SK-N-MC (cell line): Measurements from ENCODE around the gene GIPC2.
"Not testable (repeated sequence)": the region's sequence is repeated elsewhere in the genome, so short reads cannot be mapped to it uniquely, and the experiment has no call there.

Experiments used
- DNase-seq: peaks from one replicate; pipeline ENCODE4 v3.0.0-alpha.2; 2011; ENCODE audit warnings: low read depth, low spot score
- H3K27ac ChIP-seq: fragments of 200-600 bp; sonication (generic); 2 replicates; pipeline ENCODE4 v1.5.1; 2016; ENCODE audit warnings: mixed run types
- H3K36me3 ChIP-seq: fragments of 200-600 bp; sonication (generic); 2 replicates; pipeline ENCODE4 v1.6.1; 2017; ENCODE audit warnings: antibody characterized with exemption, low read length, mixed read lengths; ENCODE audit not compliant: insufficient read depth
- H3K4me3 ChIP-seq: fragments of 200-600 bp; sonication (generic); 2 replicates; pipeline ENCODE4 v1.5.1; 2016
- H3K9ac ChIP-seq: fragments of 200-600 bp; sonication (generic); 2 replicates; pipeline ENCODE4 v1.8.0; 2017; ENCODE audit warnings: mixed run types, mixed read lengths; ENCODE audit not compliant: insufficient read length
- H3K9me3 ChIP-seq: fragments of 200-600 bp; sonication (generic); 2 replicates; pipeline ENCODE4 v1.6.1; 2017; ENCODE audit warnings: low read depth, mild to moderate bottlenecking, antibody characterized with exemption, low read length, moderate library complexity, mixed read lengths
- EZH2 ChIP-seq: fragments of 200-600 bp; sonication (generic); IDR thresholded peaks from one replicate; pipeline ENCODE4 v1.6.1; 2017; ENCODE audit warnings: antibody characterized with exemption
- FOXP2 ChIP-seq: optimal IDR thresholded peaks from 2 replicates; pipeline ENCODE3; 2011; ENCODE audit warnings: mild to moderate bottlenecking, moderate library complexity; ENCODE audit not compliant: insufficient read depth; ENCODE audit errors: extremely low read length, control extremely low read depth
- POLR2AphosphoS5 ChIP-seq: IDR thresholded peaks from 2 replicates; pipeline ENCODE4 v1.6.1; 2012; ENCODE audit warnings: mild to moderate bottlenecking, low read depth, low read length, borderline replicate concordance

Gene GIPC2

GRCh38 chr1:78102916-78103315, 57.1 kb downstream of the GIPC2 start:
- Histone ChIP-seq H3K9ac (no peak overlapping the region), H3K4me3 (no peak overlapping the region), H3K36me3 (no peaks in the 10 kb centered on the region), H3K9me3 (no peaks in the 10 kb centered on the region), H3K27ac (no peak overlapping the region)
- no peak for TF ChIP-seq EZH2
- TF ChIP-seq FOXP2, result no peak
- no peak for TF ChIP-seq POLR2AphosphoS5
- DNase-seq, result no peak

- Histone ChIP-seq H3K9me3 (no peaks in the 10 kb centered on the region), H3K4me3 (no peak overlapping the region), H3K27ac (no peak overlapping the region), H3K36me3 (no peaks in the 10 kb centered on the region), H3K9ac (no peak overlapping the region)
- no peak for DNase-seq
- TF ChIP-seq FOXP2 (no peak), EZH2 (no peak), POLR2AphosphoS5 (no peak)
Measured at GRCh38 chr1:78104322-78104721, 58.6 kb downstream of the GIPC2 start.

- not testable (repeated sequence) for H3K27ac ChIP-seq
Measured at GRCh38 chr1:78109659-78110058, 63.9 kb downstream of the GIPC2 start.

GRCh38 chr1:78113156-78113916, 67.6 kb downstream of the GIPC2 start:
- no peaks in the 10 kb centered on the region for H3K9me3 ChIP-seq
- H3K36me3 ChIP-seq, result no peaks in the 10 kb centered on the region
- 0 out of 2 replicates have a peak overlapping the region, but pooled peaks have one; percentile 39 for H3K27ac ChIP-seq
- no peak for TF ChIP-seq POLR2AphosphoS5
- TF ChIP-seq FOXP2, result no peak
- TF ChIP-seq EZH2, result no peak
- DNase-seq, result no peak
- H3K4me3 ChIP-seq, result no peak overlapping the region
- H3K9ac ChIP-seq, result no peak overlapping the region

More at GRCh38 chr1:78109659-78110058, 63.9 kb downstream of the GIPC2 start:
- not testable (repeated sequence) for H3K4me3 ChIP-seq, H3K9me3 ChIP-seq, DNase-seq, H3K36me3 ChIP-seq, H3K9ac ChIP-seq

GRCh38 chr1:78114034-78114956, 68.5 kb downstream of the GIPC2 start:
- peak; percentile 72 for DNase-seq
- H3K9ac ChIP-seq, result no peak overlapping the region
- H3K36me3 ChIP-seq, result no peaks in the 10 kb centered on the region
- H3K4me3 ChIP-seq, result no peak overlapping the region
- H3K9me3 ChIP-seq, result no peaks in the 10 kb centered on the region
- TF ChIP-seq POLR2AphosphoS5 (no peak), FOXP2 (no peak), EZH2 (no peak)
- no peak overlapping the region for H3K27ac ChIP-seq

- H3K4me3 ChIP-seq, H3K36me3 ChIP-seq, DNase-seq, H3K27ac ChIP-seq, H3K9ac ChIP-seq, H3K9me3 ChIP-seq: not testable (repeated sequence)
Measured at GRCh38 chr1:78120485-78120884, 74.7 kb downstream of the GIPC2 start.

GRCh38 chr1:78121710-78122109, 75.9 kb downstream of the GIPC2 start:
- DNase-seq, result no peak
- no peaks in the 10 kb centered on the region for H3K9me3 ChIP-seq
- H3K4me3 ChIP-seq, result no peak overlapping the region
- H3K27ac ChIP-seq, result no peak overlapping the region
- no peaks in the 10 kb centered on the region for H3K36me3 ChIP-seq
- TF ChIP-seq POLR2AphosphoS5 (no peak), FOXP2 (no peak), EZH2 (no peak)
- no peak overlapping the region for H3K9ac ChIP-seq

- Histone ChIP-seq H3K9me3 (no peaks in the 10 kb centered on the region), H3K4me3 (no peak overlapping the region), H3K27ac (no peak overlapping the region), H3K9ac (no peak overlapping the region), H3K36me3 (no peaks in the 10 kb centered on the region)
- TF ChIP-seq POLR2AphosphoS5 (no peak), EZH2 (no peak), FOXP2 (no peak)
- DNase-seq, result no peak
Measured at GRCh38 chr1:78122389-78122788, 76.6 kb downstream of the GIPC2 start.
